ENCODE data around the gene PHGDH. TPM values are rescaled to one million over a fixed set of nuclear protein-coding genes. Genes with fewer than 3 reads are reported as not detected.

PHGDH gene
- 43.4 and 104 TPM in 2 replicates for total RNA-seq

DNA sequence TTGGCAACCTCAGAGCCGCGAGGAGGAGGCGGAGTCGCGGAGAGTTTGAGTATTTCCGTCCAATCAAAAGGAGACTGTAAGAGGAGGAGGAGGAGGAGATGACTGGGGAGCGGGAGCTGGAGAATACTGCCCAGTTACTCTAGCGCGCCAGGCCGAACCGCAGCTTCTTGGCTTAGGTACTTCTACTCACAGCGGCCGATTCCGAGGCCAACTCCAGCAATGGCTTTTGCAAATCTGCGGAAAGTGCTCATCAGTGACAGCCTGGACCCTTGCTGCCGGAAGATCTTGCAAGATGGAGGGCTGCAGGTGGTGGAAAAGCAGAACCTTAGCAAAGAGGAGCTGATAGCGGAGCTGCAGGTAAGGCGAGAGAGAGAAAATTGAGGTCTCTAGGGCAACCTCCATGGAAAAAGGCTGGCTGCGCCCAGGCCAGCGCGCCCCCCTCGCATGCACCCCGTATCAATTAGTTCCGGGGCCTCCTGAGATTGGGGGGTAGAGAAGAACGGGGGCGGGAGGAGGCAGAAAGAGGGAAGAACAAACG is at the start of gene PHGDH:
PHGDH (plus strand) TSS at position 131 of the 538 bp plus-strand sequence; CDS start at position 220, 89 bp downstream.

DNA sequence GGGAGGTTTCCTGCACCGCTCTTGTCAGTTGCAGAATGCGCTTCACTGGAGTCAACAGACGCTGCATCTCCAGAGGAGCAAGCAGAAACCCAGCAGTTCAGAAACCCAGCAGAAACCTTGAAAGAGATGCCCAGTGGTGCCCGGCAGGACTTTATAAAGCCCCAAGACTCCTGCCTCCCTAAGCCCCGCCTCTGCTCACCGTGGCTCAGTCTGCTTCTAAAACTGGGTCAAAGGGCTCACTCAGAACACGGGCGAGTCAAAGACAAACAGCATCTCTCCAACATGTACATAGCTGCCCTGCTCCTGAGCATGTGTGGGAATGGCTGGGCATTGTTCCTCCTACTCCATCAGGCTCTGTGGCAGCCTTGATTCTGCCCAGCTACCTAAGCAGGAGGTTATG is 57.0 kb downstream of the PHGDH start, which contains the start of gene HMGCS2:
HMGCS2 (minus strand) TSS at position 128 of the 400 bp plus-strand sequence; CDS start at position 67, 61 bp downstream.

Other genes starting within 250 kb of the PHGDH start
- not detected in 2 replicates for gene HSD3B1, start 204.7 kb upstream of the PHGDH start, total RNA-seq
- 12.7 and 15.9 TPM in 2 replicates for gene ZNF697, start 63.7 kb upstream of the PHGDH start, total RNA-seq
- gene HMGCS2, start 57.0 kb downstream of the PHGDH start, total RNA-seq = not detected in 2 replicates
- gene REG4, start 99.5 kb downstream of the PHGDH start, total RNA-seq = not detected in 2 replicates
- not detected in 2 replicates for gene ADAM30, start 184.6 kb downstream of the PHGDH start, total RNA-seq